Measurements from ENCODE around the gene ARMC9.

ARMC9 gene

DNA sequence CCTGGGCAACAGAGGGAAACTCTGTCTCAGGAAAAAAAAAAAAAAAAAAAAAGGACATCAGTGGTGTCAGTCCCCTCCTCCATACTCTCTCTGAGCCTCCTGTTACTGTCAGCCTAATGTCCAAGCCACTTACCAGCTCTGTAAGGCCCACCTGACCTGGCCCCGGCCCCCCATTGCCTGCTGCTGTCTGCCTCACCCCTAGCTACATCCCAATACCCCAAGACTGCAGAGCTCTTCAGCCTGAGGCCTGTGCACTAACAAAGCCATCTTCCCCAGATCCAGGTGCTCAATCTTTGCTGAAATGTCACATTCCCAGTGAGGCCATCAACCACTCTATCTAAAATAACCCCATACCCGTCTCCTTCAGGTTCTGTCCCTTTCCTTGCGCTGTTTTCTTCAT lies 5.7 kb downstream of the ARMC9 start:
- DNase-seq = no peak

DNA sequence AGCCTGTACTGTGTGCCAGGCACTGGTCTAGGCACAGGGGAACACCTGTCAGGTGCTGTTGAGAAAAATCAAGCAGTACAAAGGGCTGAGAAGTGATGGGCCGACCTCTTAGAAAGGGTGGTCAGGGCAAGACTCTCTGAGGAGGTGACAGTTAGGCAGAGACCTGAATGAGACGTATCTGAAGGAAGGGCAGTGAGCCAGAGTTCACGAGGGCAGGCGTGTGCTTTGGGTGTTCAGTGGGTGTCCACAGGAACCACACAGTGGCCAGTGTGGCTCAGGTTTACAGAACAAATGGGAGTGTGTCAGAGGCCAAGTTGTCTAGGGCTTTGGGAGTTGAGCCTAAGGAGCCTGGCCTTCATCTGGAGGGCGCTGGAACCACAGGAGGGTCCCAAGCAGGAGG lies 6.2 kb downstream of the ARMC9 start:
- DNase-seq = no peak

DNA sequence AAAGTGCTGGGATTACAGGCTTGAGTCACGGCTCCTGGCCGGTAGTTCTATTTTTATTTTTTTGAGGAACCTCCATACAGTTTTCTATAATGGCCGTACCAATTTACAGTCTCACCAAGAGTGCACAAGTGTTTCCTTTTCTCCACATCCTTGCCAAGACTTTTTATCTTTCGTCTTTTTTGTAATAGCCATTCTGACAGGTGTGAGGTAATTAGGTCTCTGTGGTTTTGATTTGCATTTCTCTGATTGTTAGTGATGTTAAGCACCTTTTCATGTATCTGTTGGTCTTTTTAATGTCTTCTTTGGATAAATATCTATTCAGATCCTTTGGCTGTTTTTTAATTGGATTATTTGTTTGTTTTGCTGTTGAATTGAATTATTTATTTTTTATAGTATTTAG lies 9.3 kb downstream of the ARMC9 start:
- DNase-seq = no peak

DNA sequence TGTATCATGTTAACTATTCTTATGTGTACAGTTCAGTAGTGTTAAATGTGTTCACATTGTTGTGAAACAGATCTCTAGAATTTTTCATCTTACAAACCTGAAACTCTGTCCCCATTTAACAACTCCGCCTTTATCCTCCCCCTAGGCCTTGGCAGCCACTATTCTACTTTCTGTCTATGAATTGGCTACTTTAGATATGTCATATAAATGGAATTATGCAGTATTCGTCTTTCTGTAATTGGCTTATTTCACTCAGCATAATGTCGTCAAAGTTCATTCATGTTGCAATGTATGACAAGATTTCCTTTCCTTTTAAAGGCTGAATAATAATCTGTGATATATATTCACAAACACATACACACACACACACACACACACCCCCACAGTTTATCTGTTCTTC lies 12.4 kb downstream of the ARMC9 start:
- no peak for DNase-seq

DNA sequence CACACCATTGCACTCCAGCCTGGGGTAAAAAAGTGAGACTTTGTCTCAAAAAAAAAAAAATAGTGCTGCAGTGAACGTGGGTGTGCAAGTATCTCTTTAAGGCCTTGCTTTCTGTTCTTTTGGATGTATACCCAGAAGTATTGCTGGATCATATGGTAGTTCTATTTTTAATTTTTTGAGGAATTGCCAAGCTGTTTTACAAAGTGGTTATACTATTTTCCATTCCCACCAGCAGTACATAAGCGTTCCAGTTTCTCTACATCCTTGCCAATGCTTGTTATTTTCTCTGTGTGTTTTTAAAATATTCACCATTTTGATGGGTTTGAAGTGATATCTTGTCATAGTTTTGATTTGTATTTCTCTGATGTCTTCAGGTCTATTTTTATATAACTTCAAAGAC lies 13.1 kb downstream of the ARMC9 start:
- DNase-seq = no peak

DNA sequence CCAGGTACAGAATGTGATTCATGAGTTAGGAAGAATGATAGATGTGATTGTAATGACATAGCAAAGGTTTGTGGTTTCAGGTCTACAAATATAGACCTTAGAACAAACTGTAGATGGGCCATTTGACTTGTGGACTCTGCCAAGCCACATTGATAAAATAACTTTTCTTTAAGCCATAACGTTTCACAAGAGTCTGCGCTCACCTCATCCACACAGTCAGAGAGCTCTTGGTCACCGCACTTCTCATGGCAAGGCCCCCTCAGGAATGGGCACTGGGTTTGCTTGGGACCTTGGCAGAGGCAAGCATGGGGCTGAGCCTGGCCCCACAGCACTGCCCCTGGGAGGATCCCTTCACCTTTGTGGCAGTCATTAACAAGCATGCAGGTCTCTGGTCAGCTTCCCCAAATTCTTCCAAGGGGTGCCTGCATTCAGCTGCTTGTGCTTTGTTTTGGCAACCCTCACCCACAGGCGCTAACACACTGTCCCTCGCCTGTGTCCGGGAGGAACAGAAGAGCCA lies 14.0 kb downstream of the ARMC9 start:
- DNase-seq = no peak

DNA sequence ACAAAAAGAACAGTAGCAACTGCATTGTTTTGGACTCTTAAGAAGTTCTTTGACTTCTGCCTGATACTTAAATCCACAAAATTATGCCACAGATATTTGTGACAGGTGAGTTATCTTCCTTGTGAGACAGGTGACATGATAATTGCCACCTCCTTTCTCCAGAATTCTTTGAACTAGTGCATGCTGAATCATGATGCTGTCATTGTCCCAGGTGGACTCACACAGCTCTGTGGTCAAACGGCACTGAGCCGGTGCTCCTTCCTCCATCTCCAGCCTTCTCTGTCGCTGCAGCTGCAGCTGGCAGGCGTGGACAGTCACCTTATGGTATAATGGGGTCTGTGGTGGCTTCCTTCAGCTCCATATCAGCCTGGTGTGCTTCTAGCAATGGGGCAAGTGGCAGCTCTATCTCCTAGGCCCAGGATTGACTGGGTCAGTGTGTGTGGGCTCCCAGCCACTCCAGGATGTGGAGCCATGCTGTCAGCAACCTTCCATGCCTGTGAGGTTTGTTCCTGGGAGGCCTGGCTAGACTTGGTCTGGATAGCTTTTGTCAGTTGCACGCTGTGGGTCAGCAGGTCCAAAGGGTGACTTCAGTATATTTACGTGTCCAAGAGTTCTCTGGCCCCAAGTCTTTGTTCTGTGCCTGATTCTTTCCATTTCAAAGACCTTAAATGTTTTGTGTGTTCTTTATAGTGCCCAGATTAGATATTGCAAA lies 15.7 kb downstream of the ARMC9 start:
- DNase-seq = no peak

DNA sequence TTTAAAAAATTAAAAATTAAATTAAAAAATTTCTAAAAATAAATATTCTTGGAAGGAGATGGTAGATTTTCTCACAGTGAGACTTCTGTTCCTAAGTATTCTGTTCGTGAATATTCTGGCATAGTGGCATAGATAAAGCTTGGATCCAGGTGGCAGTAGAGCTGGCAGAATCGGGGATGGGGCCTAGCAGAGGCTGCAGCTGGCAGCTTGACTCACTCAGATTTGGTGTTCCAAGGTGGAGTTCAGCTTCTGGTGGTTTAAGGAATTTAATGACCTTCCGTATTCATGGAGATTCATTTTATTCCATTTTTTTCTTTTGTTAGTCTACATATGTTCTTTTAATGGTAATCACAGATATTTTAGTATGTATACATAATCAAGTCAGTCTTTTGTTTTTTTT lies 19.9 kb downstream of the ARMC9 start:
- no peak for DNase-seq

DNA sequence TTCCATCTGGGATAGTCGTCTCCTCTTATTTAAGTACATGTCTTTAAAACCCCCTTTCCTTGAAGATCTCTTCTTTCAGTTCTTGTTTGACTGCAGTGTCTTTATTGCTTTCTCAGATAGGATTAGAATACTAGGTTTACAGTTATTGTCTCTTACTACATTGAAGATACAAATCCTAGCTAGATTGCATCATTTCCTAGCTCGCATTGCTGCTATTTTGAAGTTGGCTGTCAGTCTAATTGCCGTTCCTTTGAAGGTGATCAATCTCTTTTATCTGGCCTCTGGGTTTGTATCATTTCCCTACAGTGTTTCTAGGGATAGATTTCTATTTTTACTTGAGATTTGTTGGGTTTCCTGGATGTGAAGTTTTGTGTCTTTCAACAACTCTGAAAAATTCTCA lies 20.9 kb downstream of the ARMC9 start:
- no peak for DNase-seq

DNA sequence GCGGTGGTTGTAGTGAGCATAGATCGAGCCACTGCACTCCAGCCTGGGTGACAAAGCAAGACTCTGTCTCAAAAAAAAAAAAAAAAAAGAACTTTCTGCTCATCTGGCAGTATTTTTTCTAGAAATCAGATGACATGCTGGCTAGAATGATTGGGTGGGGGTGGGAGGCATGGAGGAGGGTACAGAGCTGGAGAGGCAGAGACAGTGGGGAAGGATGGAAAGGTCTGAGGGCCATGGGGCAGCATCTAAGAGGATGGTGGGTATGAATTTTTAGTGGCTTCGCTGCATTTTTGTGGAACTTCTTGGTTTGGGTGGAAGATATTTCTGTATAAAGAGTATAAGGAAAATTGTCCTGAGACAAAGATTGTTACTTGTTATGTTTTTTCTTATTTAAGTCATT lies 23.3 kb downstream of the ARMC9 start:
- no peak for DNase-seq

DNA sequence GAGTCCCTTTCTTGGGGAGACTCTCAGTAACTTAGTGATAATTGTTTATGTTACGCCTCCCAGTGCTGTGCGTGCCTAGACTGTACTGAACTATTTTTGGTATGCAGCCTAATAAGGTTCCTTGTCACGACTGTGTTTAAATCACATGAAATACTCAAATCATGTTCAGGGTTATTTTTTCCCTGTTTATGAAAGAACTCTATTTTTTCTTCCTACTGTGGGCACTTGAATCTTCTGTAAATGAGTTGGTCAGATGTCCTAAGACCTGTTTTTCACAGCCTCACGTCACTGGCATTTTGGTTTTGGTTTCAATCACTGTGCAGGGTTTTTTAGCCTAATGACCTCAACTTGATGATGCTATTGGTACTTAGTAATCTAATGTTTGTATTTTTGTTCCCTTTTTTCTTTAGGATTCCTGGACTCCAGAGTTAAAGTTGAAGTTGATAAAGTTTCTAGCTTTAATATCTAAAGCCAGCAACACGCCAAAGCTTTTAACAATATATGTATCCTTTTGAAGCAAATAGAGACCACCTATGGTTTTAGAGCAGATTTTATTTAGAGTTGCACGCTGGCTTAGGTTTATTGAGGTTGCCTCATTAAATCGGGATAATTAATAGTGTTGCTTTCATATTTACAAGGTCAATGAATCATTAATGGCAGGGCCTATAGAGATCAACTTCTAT lies 24.0 kb downstream of the ARMC9 start:
- no peak for DNase-seq

DNA sequence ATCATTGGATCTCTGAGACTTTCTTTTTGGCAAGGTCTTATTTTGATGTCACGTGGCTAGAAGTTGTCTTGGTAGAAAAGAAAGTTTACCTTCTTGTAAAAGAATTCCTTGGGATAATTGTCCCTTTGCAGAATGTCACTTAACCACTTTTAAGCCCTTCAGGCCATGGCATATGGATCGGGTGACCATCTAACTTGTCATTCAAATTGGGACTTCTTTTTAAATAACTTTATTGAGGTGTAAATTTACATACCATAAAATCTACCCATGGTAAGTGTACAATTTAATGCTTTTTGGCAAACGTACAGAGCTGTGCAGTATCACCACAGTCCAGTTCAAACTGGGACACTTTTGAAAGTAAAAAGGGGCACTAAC lies 24.6 kb downstream of the ARMC9 start:
- DNase-seq = no peak

DNA sequence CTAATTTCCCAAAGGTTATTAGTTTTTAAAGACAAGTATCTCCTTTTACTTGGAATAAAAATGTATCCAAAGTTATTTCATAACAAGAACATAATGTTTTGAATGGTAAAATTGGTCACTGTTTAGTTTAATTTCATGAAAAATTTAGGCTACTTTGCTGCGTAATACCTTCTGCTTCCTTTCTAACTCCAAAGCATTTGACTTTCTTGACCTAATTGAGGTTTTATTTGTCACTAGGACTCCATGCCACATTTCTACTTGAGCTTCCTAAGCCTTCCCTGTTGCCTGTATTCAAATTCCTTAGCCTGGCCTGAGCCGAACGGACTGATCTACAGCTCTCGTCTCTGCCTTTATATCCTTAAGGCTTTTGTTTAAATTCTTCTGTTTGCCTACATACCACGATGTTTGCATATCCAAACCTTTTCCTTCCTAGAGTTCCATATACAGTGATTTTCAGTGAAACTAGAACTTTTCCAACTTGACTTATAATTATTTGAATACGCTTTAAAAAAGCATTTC lies 25.1 kb downstream of the ARMC9 start:
- no peak for DNase-seq

DNA sequence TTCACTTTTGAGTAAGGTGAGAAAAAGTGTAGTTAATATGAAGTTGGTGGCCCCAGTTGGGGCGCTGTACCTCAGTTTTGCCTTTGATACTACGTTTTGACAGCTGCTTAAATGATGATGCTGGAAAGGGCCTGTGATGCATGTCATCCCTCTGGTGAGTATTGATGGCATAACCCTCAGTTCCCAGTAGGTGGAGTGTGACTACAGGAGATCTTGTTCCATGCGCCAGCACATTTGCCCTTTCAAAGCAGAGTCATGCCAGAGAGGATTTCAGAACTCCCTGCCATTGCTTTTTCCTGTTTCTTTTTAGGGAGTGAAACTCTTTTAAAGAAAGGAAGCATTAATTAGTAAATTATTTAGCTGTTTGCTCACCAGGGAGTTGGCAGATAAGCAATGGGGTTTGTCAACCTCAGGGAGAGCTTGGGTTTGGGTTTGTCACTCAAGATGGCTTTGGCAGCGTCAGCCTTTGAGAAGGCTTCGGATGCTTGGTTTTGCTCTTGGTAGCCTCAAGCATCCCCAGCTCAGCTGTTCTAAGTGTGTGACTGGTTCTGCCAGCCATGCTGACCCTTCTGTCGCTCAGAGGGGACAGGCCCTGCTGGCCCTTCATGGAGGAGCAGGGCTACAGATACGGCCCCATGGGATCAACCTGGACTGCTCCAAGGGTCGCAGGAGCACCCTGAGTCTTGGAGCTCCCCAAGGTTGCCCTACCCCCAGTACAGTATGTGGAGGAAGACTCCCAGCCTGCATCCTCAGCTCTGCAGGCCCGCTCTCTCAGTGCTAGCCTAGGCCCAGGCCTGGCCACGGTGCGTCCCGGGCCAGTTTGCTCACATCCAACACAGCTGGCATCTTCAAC lies 29.1 kb downstream of the ARMC9 start:
- peak; percentile 57 to 64 for DNase-seq

DNA sequence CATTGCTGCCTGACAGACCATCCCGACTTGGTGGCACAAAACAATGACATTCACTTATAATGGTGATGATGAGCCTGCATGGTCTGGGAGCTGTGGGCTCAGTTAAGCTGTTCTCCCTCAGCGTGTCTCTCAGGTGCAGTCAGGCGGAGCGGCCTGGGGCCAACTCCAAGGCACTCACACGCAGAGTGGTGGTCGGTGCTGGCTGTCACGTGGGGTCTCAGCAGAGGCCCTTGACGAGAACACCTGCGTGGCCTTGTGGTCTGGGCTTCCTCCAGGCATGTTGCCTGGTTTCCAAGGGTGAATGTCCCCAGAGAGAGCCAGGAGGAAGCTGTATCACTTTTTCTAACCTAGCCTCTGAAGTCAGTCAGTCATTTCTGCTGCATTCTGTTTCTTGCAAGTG lies 29.8 kb downstream of the ARMC9 start:
- DNase-seq = peak in 1 of 2 donors; percentile 6

DNA sequence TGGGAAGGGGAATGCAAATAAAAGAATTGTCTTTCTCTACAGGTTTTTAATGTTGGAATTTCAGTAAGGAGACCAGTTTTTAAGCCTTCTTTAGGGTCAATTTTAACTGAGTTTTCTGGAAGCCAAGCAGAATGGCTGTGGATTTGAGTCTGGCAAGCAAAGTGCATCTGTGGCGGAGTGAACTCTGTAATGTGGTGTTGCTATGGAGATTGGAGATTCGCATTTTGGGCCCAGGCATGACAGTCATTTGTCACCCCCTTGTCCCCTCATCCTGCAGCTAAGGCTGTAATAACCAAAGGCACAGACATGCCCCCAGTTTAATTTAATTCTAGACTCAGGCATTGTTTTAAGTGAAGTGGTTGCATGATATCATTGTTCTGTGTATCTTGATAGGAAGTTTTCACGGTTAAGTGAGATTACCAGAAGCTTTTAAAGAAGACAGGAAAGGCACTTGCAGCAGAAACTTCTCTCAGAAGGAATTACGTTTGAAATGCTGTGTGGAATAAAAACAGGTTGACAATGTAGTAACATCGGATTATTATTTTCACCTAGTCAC lies 30.6 kb downstream of the ARMC9 start:
- no peak for DNase-seq

DNA sequence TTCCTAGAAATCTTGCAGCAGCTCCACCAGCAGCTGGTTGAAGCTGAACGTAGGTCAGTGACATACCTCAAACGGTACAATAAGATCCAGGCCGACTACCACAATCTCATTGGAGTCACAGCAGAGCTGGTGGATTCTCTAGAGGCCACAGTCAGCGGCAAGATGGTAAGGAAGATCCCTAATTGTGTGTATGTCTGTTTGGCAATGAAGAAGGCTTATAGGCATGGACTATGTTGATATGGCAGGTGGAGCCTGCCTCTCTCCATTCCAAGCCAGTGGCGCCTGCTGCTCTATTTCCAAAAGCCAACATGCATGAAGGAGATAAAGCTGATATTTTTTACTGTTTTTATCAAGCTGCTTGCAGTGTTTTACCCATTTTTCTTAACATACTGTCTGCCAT lies 36.8 kb downstream of the ARMC9 start:
- DNase-seq = no peak

DNA sequence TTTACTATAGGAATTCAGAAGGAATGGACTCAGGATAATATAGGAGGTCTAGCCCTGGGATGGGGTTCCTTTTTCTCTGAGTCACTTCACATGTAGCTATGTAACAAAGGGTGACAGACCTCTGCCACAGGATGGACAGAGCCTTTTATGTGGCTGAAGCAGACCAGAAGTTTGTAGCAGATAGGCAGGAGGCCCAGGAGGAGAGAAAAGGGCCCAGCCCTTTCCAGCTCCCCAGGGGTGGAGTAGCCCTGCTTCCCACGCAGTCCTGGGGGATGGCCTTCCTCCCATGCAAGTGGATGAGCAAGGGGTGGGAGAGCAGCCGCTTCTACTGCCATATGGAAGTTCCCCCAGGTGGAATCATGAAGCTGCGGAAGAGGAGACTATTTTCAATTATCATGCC lies 40.3 kb downstream of the ARMC9 start:
- DNase-seq = no peak

DNA sequence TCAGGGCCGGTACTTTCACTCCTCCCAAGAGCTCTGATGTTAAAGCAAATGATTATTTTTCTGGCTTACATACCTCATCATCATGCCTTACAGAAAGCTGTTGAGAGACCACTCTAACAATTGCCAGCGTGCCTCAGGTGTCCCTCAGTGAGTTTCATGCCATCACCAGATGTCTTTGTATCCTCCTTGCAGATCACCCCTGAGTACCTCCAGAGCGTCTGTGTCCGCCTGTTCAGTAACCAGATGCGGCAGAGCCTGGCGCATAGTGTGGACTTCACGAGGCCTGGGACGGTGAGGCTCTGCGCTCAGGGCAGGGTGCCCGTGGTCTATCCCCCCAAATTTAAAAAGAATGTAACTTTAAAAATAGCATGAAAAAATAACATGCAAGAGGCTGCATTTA lies 41.3 kb downstream of the ARMC9 start:
- DNase-seq = no peak

DNA sequence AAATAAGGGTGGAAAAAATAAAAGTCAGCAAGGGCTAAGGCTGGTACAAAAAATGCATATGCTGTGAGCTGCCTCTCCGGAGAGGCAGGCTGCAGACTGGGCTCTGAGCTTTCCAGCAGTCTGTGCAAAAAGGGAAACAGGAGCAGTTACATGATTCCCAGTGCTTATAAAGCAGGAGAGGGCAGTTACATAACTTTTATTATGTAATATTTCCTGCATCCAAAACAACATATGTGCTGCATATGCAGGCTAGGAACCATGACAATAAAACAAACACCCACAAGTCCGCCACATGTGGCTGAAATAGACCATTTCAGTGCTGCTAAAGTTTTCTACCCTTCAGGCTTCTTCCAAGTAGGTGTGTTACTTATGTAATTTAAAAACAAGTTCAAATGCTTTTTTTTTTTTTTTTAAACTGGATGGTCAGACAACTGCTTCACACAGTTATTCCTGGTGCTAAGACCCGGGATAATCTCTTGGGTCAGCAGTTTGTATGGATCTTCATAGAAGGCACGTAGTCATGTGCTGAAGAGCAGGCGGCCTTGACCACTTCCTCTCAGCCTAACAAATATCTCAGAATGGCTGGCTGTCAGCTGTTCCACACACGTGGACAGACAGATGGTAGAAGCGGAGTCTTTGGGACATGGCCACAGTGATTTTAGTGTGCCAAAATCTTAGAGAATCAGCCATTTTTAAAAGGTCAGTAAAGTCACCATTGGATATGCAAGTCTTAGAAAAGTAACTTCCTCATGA lies 43.5 kb downstream of the ARMC9 start:
- DNase-seq = no peak

DNA sequence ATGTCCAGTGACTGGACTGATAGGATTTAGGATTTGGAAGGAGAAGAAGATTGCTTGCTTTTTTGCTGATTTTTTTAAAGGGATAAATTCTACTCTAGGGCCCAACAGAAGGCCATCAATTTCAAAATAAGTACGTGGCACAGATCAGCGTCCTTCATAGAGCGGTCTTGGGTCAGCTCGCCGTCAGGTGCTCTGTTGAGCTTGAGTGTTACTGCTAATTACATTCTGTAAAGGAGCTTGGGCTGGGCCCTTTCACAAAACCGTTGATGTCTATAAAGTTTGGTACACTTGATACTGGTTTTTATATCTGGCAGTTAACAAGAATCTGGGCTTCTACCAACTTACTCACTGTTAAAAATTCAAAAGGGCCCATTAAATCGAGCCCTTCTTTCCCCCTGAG lies 45.4 kb downstream of the ARMC9 start:
- DNase-seq = no peak

Data from CD4-positive, alpha-beta T cell treated with Interleukin-1 beta for 1 hour (primary cell).